Caki2 (cell line): ENCODE measurements around the gene SKOR1. TPM values are rescaled to one million over a fixed set of nuclear protein-coding genes. Genes with fewer than 3 reads are reported as not detected.

Experiments
- DNase-seq: peaks from one replicate; pipeline ENCODE4 v3.0.0-alpha.2; 2015; ENCODE audit warnings: low read depth
- in situ Hi-C: cut with HindIII; loops from 2 replicates; pipeline ENCODE4 v1.10.0; 2016; ENCODE audit warnings: low sequenced_read_pairs, low pct_unique_long_range_greater_than_20kb, mixed read lengths
- total RNA-seq: library from RNA; depleted of rRNA; stranded (reverse); fragments of >200 nt; shearing (Covaris generic); gene quantifications from 2 replicates; pipeline ENCODE4 v1.2.3, GENCODE V29; 2014; ENCODE audit warnings: low replicate concordance

Gene SKOR1
- total RNA-seq, 1 experiment from 2014 or later, result 0.61 TPM

GRCh38 chr15:67826717-67827561 is 1.6 kb downstream of the SKOR1 start:
- DNase-seq, result no peak
- in situ Hi-C loops, result no loop called here

GRCh38 chr15:67827562-67828277 is 2.4 kb downstream of the SKOR1 start:
- no peak for DNase-seq
- in situ Hi-C loops, result no loop called here

- in situ Hi-C loops, result no loop called here
- DNase-seq, result no peak
Measured at GRCh38 chr15:67828278-67828968, 3.1 kb downstream of the SKOR1 start.

- DNase-seq, result no peak
- in situ Hi-C loops, result no loop called here
Measured at GRCh38 chr15:67828969-67829646, 3.8 kb downstream of the SKOR1 start.

- in situ Hi-C loops, result no loop called here
- no peak for DNase-seq
Measured at GRCh38 chr15:67829647-67830504, 4.6 kb downstream of the SKOR1 start.

- DNase-seq, result no peak
- in situ Hi-C loops, result no loop called here
Measured at GRCh38 chr15:67831363-67831762, 6.1 kb downstream of the SKOR1 start.

GRCh38 chr15:67832031-67832551 is 6.8 kb downstream of the SKOR1 start:
- in situ Hi-C loops, result no loop called here
- no peak for DNase-seq

- in situ Hi-C loops, result no loop called here
- DNase-seq, result no peak
Measured at GRCh38 chr15:67832897-67833709, 7.8 kb downstream of the SKOR1 start.

- in situ Hi-C loops, result no loop called here
- DNase-seq, result no peak
Measured at GRCh38 chr15:67833710-67834511, 8.6 kb downstream of the SKOR1 start.

- in situ Hi-C loops, result no loop called here
- no peak for DNase-seq
Measured at GRCh38 chr15:67834581-67835296, 9.4 kb downstream of the SKOR1 start.

- in situ Hi-C loops, result no loop called here
Measured at GRCh38 chr15:67835297-67836133, 10.2 kb downstream of the SKOR1 start.

GRCh38 chr15:67836134-67836455 is 10.8 kb downstream of the SKOR1 start:
- in situ Hi-C loops, result no loop called here

More at GRCh38 chr15:67835297-67836133, 10.2 kb downstream of the SKOR1 start:
- DNase-seq, result no peak

GRCh38 chr15:67836477-67836876 is 11.2 kb downstream of the SKOR1 start:
- no peak for DNase-seq

More at GRCh38 chr15:67836134-67836455, 10.8 kb downstream of the SKOR1 start:
- no peak for DNase-seq

GRCh38 chr15:67836955-67837354 is 11.6 kb downstream of the SKOR1 start:
- no peak for DNase-seq
- in situ Hi-C loops, result no loop called here

More at GRCh38 chr15:67836477-67836876, 11.2 kb downstream of the SKOR1 start:
- in situ Hi-C loops, result no loop called here
